Subcutaneous adipose tissue (tissue), 4 donors: ENCODE results near the gene FOXN1. TPM values are rescaled to one million over a fixed set of nuclear protein-coding genes. Genes with fewer than 3 reads are reported as not detected.

Experiments
- total RNA-seq, 4 donors: library from RNA; depleted of rRNA; stranded (reverse); fragments of >200 nt; gene quantifications; one replicate each; pipeline ENCODE4 v1.1.0, GENCODE V29; 2016
- TF ChIP-seq, protein P1 (sequence below): fragments of 450-650 bp; IDR thresholded peaks from one replicate; pipeline ENCODE4 v1.5.1; 2016; ENCODE audit warnings: low read depth, mild to moderate bottlenecking, control low read depth, antibody characterized with exemption, moderate library complexity

Gene FOXN1
- total RNA-seq, 4 donors from 2014 or later, result not detected

DNA sequence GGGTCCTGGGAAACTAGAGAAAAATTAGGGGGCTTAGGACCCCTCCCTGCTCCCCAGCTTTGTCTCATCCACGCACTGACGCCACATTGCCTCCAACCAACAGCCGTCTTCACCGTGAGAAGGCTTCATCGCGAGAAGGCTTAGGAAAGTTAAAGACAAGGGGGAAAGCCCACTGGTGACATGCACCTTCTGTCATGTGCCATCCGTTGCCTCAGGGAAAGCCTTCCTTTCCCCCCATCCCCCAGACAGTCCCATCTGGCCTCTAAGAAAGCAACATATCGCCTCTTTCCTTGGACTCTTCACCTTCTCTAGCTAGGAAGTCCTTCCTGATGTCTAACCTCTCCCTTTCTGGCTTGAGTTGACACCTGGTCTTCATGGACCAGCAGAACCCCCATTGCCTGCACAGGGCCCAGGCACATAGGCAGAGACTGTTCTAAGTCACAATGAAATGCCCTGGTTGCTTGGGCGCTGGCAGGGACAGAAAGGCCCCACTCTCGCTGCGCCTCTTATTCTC is 2.1 kb downstream of the FOXN1 start:
- TF ChIP-seq, protein P1, sequence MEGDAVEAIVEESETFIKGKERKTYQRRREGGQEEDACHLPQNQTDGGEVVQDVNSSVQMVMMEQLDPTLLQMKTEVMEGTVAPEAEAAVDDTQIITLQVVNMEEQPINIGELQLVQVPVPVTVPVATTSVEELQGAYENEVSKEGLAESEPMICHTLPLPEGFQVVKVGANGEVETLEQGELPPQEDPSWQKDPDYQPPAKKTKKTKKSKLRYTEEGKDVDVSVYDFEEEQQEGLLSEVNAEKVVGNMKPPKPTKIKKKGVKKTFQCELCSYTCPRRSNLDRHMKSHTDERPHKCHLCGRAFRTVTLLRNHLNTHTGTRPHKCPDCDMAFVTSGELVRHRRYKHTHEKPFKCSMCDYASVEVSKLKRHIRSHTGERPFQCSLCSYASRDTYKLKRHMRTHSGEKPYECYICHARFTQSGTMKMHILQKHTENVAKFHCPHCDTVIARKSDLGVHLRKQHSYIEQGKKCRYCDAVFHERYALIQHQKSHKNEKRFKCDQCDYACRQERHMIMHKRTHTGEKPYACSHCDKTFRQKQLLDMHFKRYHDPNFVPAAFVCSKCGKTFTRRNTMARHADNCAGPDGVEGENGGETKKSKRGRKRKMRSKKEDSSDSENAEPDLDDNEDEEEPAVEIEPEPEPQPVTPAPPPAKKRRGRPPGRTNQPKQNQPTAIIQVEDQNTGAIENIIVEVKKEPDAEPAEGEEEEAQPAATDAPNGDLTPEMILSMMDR, result no peak

GRCh38 chr17:28509789-28510188 is 3.6 kb downstream of the FOXN1 start:
- TF ChIP-seq, protein P1, result no peak

DNA sequence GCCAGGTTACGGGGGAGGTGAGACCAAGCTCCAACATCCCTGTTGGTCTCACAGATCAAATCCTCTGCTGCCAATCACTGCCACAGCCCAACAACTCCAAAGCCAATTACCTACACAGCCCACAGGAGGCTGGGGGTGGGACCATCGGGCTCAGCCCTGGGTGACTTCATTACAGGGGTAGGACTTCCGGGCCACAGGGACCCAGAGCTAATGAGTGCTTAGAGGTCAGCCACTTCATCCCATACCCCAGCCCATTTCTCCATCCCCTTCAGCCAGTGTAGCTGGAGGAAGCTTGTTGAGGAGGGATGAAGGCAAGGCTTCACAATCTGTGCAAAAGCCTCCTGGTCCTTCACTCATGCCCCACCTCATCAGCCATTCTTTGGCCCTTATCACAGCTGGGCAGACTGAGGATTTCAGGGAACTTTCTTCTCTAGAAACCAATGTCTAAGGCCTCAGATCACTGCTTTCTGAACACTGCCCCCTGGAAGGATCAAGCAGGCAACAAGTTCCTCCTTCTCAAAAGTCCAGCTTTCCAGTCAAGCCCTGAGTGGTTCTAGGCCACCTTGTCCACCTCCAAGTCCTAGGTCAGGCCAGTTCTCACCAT is 5.8 kb downstream of the FOXN1 start:
- TF ChIP-seq, protein P1, result no peak

GRCh38 chr17:28513476-28513875 is 7.3 kb downstream of the FOXN1 start:
- TF ChIP-seq, protein P1, result no peak

DNA sequence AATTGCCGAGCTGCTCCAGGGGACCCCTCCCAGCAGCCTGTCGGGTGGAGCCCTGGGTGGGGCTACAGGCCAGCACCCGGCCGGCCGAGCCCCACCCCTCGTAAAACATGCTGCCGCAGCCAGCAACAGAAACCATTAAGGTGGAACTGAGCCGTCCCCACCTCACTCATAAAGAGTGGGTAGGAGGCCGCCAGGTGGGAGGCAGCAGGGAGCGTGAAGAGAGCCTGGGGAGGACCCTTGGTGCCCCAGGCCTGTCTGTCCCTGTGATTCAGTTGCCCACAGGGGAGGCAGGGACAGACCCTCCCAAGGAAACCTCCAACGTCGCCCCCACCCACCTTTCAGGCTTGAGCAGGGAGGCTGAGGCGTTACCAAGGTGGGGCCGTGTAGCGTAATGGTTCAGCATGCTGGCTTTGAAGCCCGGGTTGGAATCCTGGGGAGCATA is 8.4 kb downstream of the FOXN1 start:
- TF ChIP-seq, protein P1, result no peak

GRCh38 chr17:28515518-28515917 is 9.4 kb downstream of the FOXN1 start:
- TF ChIP-seq, protein P1, result no peak

- TF ChIP-seq, protein P1, result no peak
Observed at GRCh38 chr17:28518132-28518531, 12.0 kb downstream of the FOXN1 start.
